ENCODE results near the gene ARHGAP6.
"Not testable (repeated sequence)": the region's sequence is repeated elsewhere in the genome, so short reads cannot be mapped to it uniquely, and the experiment has no call there.

The ARHGAP6 gene

DNA sequence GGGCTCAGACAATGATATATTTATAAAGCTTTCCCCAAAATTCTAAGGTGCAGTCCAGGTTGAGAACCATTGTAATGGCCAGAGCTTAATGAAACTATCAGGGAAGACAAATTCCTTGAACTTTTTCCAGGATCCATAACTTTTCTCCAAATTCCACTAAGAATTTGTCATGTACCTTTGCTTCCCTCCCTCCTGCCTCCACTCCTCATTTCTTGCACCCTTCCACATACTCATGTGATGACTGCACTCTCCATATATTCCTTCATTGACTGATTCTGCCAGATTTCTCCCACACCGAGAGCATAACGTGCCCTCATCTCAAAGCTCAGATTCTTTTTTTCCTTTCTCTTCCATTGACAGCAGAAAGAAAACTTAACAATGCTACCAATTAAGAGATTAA lies 393.4 kb downstream of the ARHGAP6 start:
- DNase-seq: no peak

GRCh38 chrX:11269996-11270395 lies 395.7 kb downstream of the ARHGAP6 start:
- no peak for DNase-seq

DNA sequence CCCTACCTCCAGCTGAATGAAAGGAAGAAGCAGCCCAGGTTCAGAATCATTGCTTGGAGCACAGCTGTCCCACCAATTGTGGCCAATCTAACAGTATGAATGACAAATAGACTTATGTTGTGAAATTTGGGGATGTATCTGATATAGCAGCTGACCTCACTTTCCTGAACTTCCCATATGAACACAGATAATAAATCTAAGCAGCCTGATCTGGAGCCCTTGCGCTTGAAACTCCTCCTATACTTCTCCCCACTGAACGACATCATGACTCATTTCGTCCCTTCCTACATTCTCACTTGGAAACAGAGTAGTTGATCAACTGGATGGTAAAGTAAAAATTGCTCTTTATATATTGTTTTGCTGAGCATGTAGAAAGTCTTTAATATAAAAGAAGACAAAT lies 396.7 kb downstream of the ARHGAP6 start:
- no peak for DNase-seq

- DNase-seq: no peak
Observed at GRCh38 chrX:11267425-11267824, 398.3 kb downstream of the ARHGAP6 start.

DNA sequence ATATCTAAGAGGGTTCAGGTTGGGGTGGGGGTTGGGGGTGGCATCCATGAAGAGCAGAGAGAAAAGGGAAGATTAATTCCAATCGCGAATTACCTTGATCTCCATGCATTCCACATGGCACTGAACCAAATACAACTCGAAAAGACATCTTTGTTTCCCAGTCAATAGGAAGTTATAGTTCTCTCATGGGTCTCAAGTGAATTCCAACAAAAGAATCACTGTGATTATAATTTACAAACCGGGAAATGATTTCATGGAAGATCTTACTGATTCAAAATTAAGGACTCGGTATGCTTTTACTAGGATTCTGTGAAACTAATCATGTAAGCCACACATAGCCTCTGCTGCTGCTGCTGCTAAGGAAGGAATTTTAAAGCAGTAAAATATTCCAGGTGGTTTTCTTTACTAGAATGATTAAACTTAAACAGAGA lies 399.1 kb downstream of the ARHGAP6 start:
- DNase-seq: no peak

DNA sequence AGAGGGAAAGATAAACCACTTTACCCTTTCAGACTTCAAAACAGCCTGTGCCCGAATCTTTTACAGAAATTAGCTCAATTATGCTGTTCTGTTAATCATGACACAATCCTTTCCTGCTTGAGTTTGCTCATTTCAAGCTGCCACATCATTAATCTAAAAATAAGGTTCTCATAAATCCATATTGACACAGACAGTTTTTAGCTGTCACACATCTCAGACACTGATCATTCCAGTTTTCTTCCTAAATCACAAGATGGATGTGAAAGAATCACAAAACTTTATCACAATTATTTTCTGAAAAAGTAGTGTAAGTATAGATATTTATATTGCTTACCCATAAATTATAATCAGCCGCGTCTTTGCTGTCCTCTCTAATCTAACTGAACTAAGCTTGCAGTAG lies 400.4 kb downstream of the ARHGAP6 start:
- no peak for DNase-seq

- DNase-seq: no peak
Observed at GRCh38 chrX:11264925-11265324, 400.8 kb downstream of the ARHGAP6 start.

- DNase-seq: no peak
Observed at GRCh38 chrX:11261260-11261659, 404.5 kb downstream of the ARHGAP6 start.

- no peak for DNase-seq
Observed at GRCh38 chrX:11259437-11259836, 406.3 kb downstream of the ARHGAP6 start.

GRCh38 chrX:11257711-11258110 lies 408.0 kb downstream of the ARHGAP6 start:
- DNase-seq: no peak

GRCh38 chrX:11257290-11257689 lies 408.4 kb downstream of the ARHGAP6 start:
- no peak for DNase-seq

DNA sequence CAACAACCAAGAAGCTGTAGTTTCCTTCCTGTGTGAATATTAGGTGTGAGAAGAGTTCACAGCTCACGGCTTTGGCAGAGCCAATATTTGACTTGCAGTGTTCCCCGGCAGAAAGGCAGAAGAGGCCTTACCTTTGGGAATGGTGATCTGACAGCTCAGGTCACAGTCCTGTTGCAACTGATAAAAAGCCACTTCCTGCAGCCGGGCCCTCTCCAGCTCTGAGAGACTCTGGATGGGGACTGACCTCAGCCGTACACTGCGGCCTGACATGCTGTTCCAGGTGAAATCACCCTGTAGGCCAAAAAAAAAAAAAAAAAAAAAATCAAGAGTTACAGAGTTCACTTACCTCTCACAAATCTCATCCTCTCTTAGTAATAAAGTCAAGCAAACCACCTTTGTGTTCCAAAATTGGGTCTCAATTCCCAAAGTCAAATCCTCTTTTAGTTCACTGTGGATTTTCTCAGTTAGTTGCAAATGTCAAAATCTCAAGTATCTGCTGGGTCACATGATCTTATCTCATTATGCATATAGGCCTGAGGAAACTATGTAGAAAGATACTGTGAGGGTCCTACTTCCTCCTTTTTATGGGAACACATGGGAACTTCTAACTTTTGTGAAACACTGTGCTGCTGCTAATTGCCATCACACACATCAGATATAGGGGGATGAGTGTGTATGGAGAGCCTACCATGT lies 411.2 kb downstream of the ARHGAP6 start:
- DNase-seq: no peak

- no peak for DNase-seq
Observed at GRCh38 chrX:11244636-11245035, 421.1 kb downstream of the ARHGAP6 start.

- DNase-seq: no peak
Observed at GRCh38 chrX:11242704-11243103, 423.0 kb downstream of the ARHGAP6 start.

- DNase-seq: no peak
Observed at GRCh38 chrX:11241720-11242119, 424.0 kb downstream of the ARHGAP6 start.

- no peak for DNase-seq
Observed at GRCh38 chrX:11239230-11239629, 426.5 kb downstream of the ARHGAP6 start.

- DNase-seq: not testable (repeated sequence)
Observed at GRCh38 chrX:11235377-11235776, 430.3 kb downstream of the ARHGAP6 start.

GRCh38 chrX:11215191-11215921 lies 450.4 kb downstream of the ARHGAP6 start:
- no peak for DNase-seq

- DNase-seq: no peak
Observed at GRCh38 chrX:11214346-11215190, 451.2 kb downstream of the ARHGAP6 start.

DNA sequence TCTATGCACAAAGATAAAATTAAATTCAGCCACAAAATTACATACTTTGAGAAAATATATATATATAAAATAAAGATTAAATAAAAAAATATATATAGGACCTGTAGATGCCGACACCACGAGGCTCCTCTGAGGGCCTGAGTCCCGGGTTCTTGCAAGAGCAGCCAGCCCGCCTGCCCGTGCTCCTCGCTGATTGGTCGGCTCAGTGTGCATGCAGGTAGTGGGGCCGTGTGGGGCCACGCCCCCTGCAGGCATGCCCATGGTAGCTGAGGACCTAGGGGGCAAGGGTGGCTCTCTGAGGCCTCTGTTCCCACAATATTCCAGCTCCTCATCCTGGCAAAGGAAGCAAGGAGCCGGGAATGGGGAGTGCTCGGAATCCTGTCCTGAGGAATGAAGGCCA lies 453.0 kb downstream of the ARHGAP6 start:
- no peak for DNase-seq

GRCh38 chrX:11210415-11210801 lies 455.3 kb downstream of the ARHGAP6 start:
- no peak for DNase-seq

DNA sequence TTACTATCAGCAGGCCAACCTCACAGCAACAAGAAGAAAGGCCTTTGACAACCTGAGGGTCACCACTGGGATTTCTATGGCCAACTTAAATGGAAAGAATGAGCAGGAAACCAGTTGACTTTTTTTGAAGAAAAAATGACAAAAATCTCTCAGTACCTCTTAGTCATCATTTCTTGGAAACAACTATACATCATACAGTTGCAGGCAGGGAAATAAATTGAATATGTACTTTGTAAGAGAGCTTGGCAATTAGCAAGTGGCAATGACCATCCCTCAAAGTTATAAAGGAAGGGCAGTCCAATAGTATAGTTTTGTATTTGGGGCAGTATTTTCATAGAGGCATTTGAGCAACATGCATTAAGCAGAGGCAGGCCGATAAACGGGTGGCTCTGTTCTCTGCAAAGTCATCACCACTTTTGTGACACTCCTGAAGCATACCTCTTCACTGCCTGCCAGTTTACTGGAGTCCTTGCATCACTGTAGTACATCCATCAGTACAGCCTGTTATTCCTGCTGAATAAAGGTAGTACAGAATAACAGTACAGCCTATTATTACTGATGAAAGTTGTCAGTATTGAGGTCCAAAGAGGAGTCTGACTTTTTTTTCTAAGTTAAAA lies 455.8 kb downstream of the ARHGAP6 start:
- no peak for DNase-seq

- DNase-seq: no peak
Observed at GRCh38 chrX:11206716-11207115, 459.0 kb downstream of the ARHGAP6 start.
